HepG2 (cell line): ENCODE data around the gene LACTBL1. TPM values are rescaled to one million over a fixed set of nuclear protein-coding genes. Genes with fewer than 3 reads are reported as not detected.
A peak's percentile ranks its signal among the peaks of the same experiment; 100 is the strongest.

ENCODE experiments used
- ARID4A ChIP-seq: sonication (generic); formaldehyde crosslinking; IDR thresholded peaks from 2 replicates; pipeline ENCODE4 v1.5.0; 2020; ENCODE audit warnings: mild to moderate bottlenecking, missing genetic modification reagents, borderline replicate concordance
- DRAP1 ChIP-seq: IDR thresholded peaks from 2 replicates; pipeline ENCODE4 v1.6.1; 2016; ENCODE audit warnings: missing genetic modification reagents, missing compliant biosample characterization
- FOXO4 ChIP-seq: sonication (generic); formaldehyde crosslinking; conservative IDR thresholded peaks from 2 replicates; pipeline ENCODE4 v1.8.1; 2023; ENCODE audit warnings: missing genetic modification reagents
- HDAC2 ChIP-seq: sonication (generic); formaldehyde crosslinking; IDR thresholded peaks from 2 replicates; pipeline ENCODE4 v1.4.0; 2020; ENCODE audit warnings: missing genetic modification reagents
- HOXA3 ChIP-seq: sonication (generic); formaldehyde crosslinking; IDR thresholded peaks from 2 replicates; pipeline ENCODE4 v1.5.0; 2020; ENCODE audit warnings: missing genetic modification reagents
- KLF16 ChIP-seq, 2 experiments: sonication (generic) in 1 of 2; formaldehyde crosslinking in 1 of 2; IDR thresholded peaks; 2 replicates each; pipeline versions ENCODE4 v1.6.1 to v1.8.0; 2016 to 2023; ENCODE audit warnings: missing genetic modification reagents in 2 of 2, missing compliant biosample characterization in 1 of 2
- MIXL1 ChIP-seq: IDR thresholded peaks from 2 replicates; pipeline ENCODE4 v1.6.1; 2016
- NCOA2 ChIP-seq: sonication (generic); formaldehyde crosslinking; IDR thresholded peaks from 2 replicates; pipeline ENCODE4 v1.8.0; 2022; ENCODE audit warnings: inconsistent platforms
- NFAT5 ChIP-seq: sonication (generic); formaldehyde crosslinking; IDR thresholded peaks from 2 replicates; pipeline ENCODE4 v1.4.0; 2020; ENCODE audit warnings: missing genetic modification reagents
- NFKBIZ ChIP-seq: IDR thresholded peaks from 2 replicates; pipeline ENCODE4 v1.6.1; 2018; ENCODE audit warnings: missing genetic modification reagents, missing compliant biosample characterization
- RAD21 ChIP-seq: fragments of 450-650 bp; formaldehyde crosslinking; IDR thresholded peaks from 2 replicates; pipeline ENCODE4 v1.5.0; 2020; ENCODE audit warnings: mild to moderate bottlenecking
- ZFP37 ChIP-seq: sonication (generic); formaldehyde crosslinking; IDR thresholded peaks from 2 replicates; pipeline ENCODE4 v1.4.0; 2020; ENCODE audit warnings: missing genetic modification reagents, borderline replicate concordance
- ZNF205 ChIP-seq: IDR thresholded peaks from 2 replicates; pipeline ENCODE4 v1.6.1; 2018; ENCODE audit warnings: missing biosample characterization, missing genetic modification reagents
- ZNF556 ChIP-seq: sonication (generic); formaldehyde crosslinking; IDR thresholded peaks from 2 replicates; pipeline ENCODE4 v1.4.0; 2020; ENCODE audit warnings: mild to moderate bottlenecking, missing genetic modification reagents, borderline replicate concordance
- ZNF770 ChIP-seq: sonication (generic); formaldehyde crosslinking; IDR thresholded peaks from 2 replicates; pipeline ENCODE4 v1.5.0; 2020; ENCODE audit warnings: mild to moderate bottlenecking, missing genetic modification reagents
- polyA plus RNA-seq, 8 experiments: library from polyadenylated mRNA; depleted of rRNA in 3 of 8; stranded (reverse) in 7 of 8; unstranded in 1 of 8; fragments of >200 nt; fragmentation: Illumina TruSeq in 4 of 8; extraction: Trizol in 4 of 8; gene quantifications; 2 replicates each; pipeline versions ENCODE4 v1.2.1 to v1.2.3, GENCODE V29; 2011 to 2016; ENCODE audit warnings: low read depth in 4 of 8, missing spikeins in 1 of 8, mixed read lengths in 1 of 8; ENCODE audit not compliant: insufficient read depth in 1 of 8
- total RNA-seq, 5 experiments: library from RNA; depleted of rRNA; stranded (reverse); fragments of >200 nt; fragmentation: Illumina TruSeq; extraction: Trizol; gene quantifications; 2 replicates each; pipeline ENCODE4 v1.2.3, GENCODE V29; 2016; ENCODE audit warnings: low read depth in 1 of 5

The LACTBL1 gene
- total and polyA plus RNA-seq, 2 of the 13 experiments (the other 11 are each of a cell fraction or from before 2014, with no cell fraction given): 0.12 to 1.3 TPM

GRCh38 chr1:23019094-23019862 is 46.6 kb upstream of the LACTBL1 start, which contains the start of gene KDM1A (continued):
- TF ChIP-seq ZNF770 (CRISPR knock-in tag) (peak; percentile 64), NFAT5 (no peak; the same call in 1 of the 2 replicates), MIXL1 (CRISPR knock-in tag) (peak; percentile 84), RAD21 (CRISPR knock-in tag) (peak; percentile 41), ZFP37 (peak; percentile 89), ARID4A (CRISPR knock-in tag) (peak; percentile 90; the same call in 1 of the 2 replicates), ZNF556 (peak; percentile 97), NCOA2 (peak; percentile 63), HDAC2 (CRISPR knock-in tag) (peak; percentile 94), FOXO4 (CRISPR knock-in tag) (0 out of 2 replicates have a peak, but pooled peaks have one; percentile 88), DRAP1 (CRISPR knock-in tag) (peak; percentile 93), ZNF205 (CRISPR knock-in tag) (peak; percentile 80), HOXA3 (CRISPR knock-in tag) (peak; percentile 96), NFKBIZ (peak; percentile 78; the same call in 1 of the 2 replicates), KLF16 (CRISPR knock-in tag; IDR thresholded peaks at IDR 0.05) (peak in 1 of 2 experiments; percentile 97; a peak in 2 of 4 replicates)
